ENCODE results near the gene POLR2F.

Gene POLR2F

GRCh38 chr22:37925330-37925729 lies 28.2 kb upstream of the POLR2F start:
- TF ChIP-seq CTCF (IDR thresholded peaks at IDR 0.05; ENCODE audit: borderline replicate concordance, control extremely low read depth, extremely low read depth, insufficient read depth, missing control alignments): no peak
- no peak for DNase-seq (ENCODE audit: low spot score)
- in situ Hi-C loops (cut with MboI; ENCODE audit: low sequenced_read_pairs, unreplicated experiment): no loop called here

GRCh38 chr22:37925767-37926166 lies 27.7 kb upstream of the POLR2F start:
- DNase-seq (ENCODE audit: low spot score): no peak
- in situ Hi-C loops (cut with MboI; ENCODE audit: low sequenced_read_pairs, unreplicated experiment): no loop called here
- no peak for TF ChIP-seq CTCF (IDR thresholded peaks at IDR 0.05; ENCODE audit: borderline replicate concordance, control extremely low read depth, extremely low read depth, insufficient read depth, missing control alignments)

GRCh38 chr22:37926358-37926757 lies 27.1 kb upstream of the POLR2F start:
- in situ Hi-C loops (cut with MboI; ENCODE audit: low sequenced_read_pairs, unreplicated experiment): no loop called here
- no peak for TF ChIP-seq CTCF (IDR thresholded peaks at IDR 0.05; ENCODE audit: borderline replicate concordance, control extremely low read depth, extremely low read depth, insufficient read depth, missing control alignments)
- no peak for DNase-seq (ENCODE audit: low spot score)

- in situ Hi-C loops (cut with MboI; ENCODE audit: low sequenced_read_pairs, unreplicated experiment): no loop called here
- DNase-seq (ENCODE audit: low spot score): no peak
- TF ChIP-seq CTCF (IDR thresholded peaks at IDR 0.05; ENCODE audit: borderline replicate concordance, control extremely low read depth, extremely low read depth, insufficient read depth, missing control alignments): no peak
Measured at GRCh38 chr22:37926771-37927636, 26.5 kb upstream of the POLR2F start.

- no peak for TF ChIP-seq CTCF (IDR thresholded peaks at IDR 0.05; ENCODE audit: borderline replicate concordance, control extremely low read depth, extremely low read depth, insufficient read depth, missing control alignments)
- in situ Hi-C loops (cut with MboI; ENCODE audit: low sequenced_read_pairs, unreplicated experiment): no loop called here
- DNase-seq (ENCODE audit: low spot score): no peak
Measured at GRCh38 chr22:37927637-37927936, 25.9 kb upstream of the POLR2F start.

GRCh38 chr22:37929390-37929789 lies 24.1 kb upstream of the POLR2F start:
- DNase-seq (ENCODE audit: low spot score): no peak
- no peak for TF ChIP-seq CTCF (IDR thresholded peaks at IDR 0.05; ENCODE audit: borderline replicate concordance, control extremely low read depth, extremely low read depth, insufficient read depth, missing control alignments)
- in situ Hi-C loops (cut with MboI; ENCODE audit: low sequenced_read_pairs, unreplicated experiment): no loop called here

Data from GM13976 (cell line).